OCI-LY7 (cell line): ENCODE data around the gene TPH2.

Experiments
- CTCF ChIP-seq: fragments of 200-600 bp; sonication (generic); conservative IDR thresholded peaks from 2 replicates; pipeline ENCODE4 v1.5.1; 2014; ENCODE audit warnings: mild to moderate bottlenecking, antibody characterized with exemption, low read length, moderate library complexity, mixed read lengths
- EZH2phosphoT487 ChIP-seq: fragments of 200-600 bp; sonication (generic); IDR thresholded peaks from 2 replicates; pipeline ENCODE4 v1.6.1; 2018; ENCODE audit warnings: low read depth, borderline replicate concordance, mild to moderate bottlenecking, mixed run types, antibody characterized with exemption, low read length, moderate library complexity, mixed read lengths

- TF ChIP-seq CTCF (no peak), EZH2phosphoT487 (no peak)
These were observed 103.2 kb downstream of the TPH2 start for GRCh38 chr12:72041811-72042210.
